HUES64 (cell line): Measurements from ENCODE around the gene C14orf180. TPM values are rescaled to one million over a fixed set of nuclear protein-coding genes. Genes with fewer than 3 reads are reported as not detected.

Experiments used
- H3K27ac ChIP-seq: 2 replicates; pipeline ENCODE4 v1.7.0; 2013; ENCODE audit warnings: low read depth, low read length, inconsistent platforms
- H3K27me3 ChIP-seq: 2 replicates; pipeline ENCODE4 v1.6.1; 2013; ENCODE audit warnings: mild to moderate bottlenecking, low read length; ENCODE audit not compliant: insufficient read depth
- H3K36me3 ChIP-seq: 2 replicates; pipeline ENCODE4 v1.6.1; 2013; ENCODE audit warnings: mild to moderate bottlenecking, low read length; ENCODE audit not compliant: insufficient read depth
- H3K4me1 ChIP-seq: 2 replicates; pipeline ENCODE4 v1.6.1; 2013; ENCODE audit warnings: mild to moderate bottlenecking, low read length, moderate library complexity; ENCODE audit not compliant: insufficient read depth
- H3K4me3 ChIP-seq: 2 replicates; pipeline ENCODE4 v1.5.1; 2013; ENCODE audit warnings: mild to moderate bottlenecking, low read length, moderate library complexity
- H3K9ac ChIP-seq: 2 replicates; pipeline ENCODE4 v1.6.1; 2013; ENCODE audit warnings: mild to moderate bottlenecking, low read depth, low read length
- H3K9me3 ChIP-seq: 2 replicates; pipeline ENCODE4 v1.6.1; 2013; ENCODE audit warnings: low read depth, low read length; ENCODE audit not compliant: insufficient read depth
- WGBS: fragments of 150-250, 120-280 bp; methylation state at CpG from one replicate; pipeline ENCODE4 v1.1.7; 2013; ENCODE audit warnings: missing lambda C conversion rate; 5-methylcytosine and 5-hydroxymethylcytosine counted together
- polyA plus RNA-seq, 2 experiments: library from polyadenylated mRNA; stranded (reverse); fragments of 50-300 nt; gene quantifications; one replicate each; pipeline ENCODE4 v1.2.3, GENCODE V29; 2013

C14orf180 gene
- not detected for polyA plus RNA-seq (2013, experiment 1 of 2)
- polyA plus RNA-seq (2013, experiment 2 of 2): not detected

- 95% methylated on average over 17 of the region's 17 CpGs for WGBS
- no peaks in the 10 kb centered on the region for H3K36me3 ChIP-seq
- H3K4me1 ChIP-seq: no peaks in the 10 kb centered on the region
- H3K4me3 ChIP-seq: no peak within 1 kb of the TSS
- no peak within 1 kb of the TSS for H3K27ac ChIP-seq
- no peaks in the 10 kb centered on the region for H3K9me3 ChIP-seq
- H3K9ac ChIP-seq: no peak within 1 kb of the TSS
- H3K27me3 ChIP-seq: no peaks in the 10 kb centered on the region
These were observed at the start of gene C14orf180 for GRCh38 chr14:104579507-104579906. Gene C14orf180, plus strand, starts transcription at chr14:104579764. Its CDS starts 6,667 bp downstream, at chr14:104586431.

DNA sequence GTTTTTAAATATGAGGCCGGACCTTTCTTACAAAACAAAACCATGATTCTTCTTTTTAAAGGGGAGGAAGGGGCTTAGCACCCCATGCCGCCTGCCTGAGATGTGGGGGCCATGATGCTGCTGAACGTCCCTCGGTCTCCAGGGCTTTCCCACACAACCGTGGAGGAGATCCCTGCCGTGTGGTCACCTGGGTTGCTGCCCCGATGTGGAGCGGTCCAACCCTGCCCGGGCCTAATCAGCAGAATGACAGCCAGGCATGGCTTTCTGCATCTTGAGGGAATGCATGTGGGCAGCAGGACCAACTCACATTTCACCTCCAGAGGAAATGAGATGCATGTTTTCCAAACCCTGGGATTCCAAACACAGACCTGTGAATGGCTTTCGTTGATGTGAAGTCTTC, 48.9 kb upstream of the C14orf180 start:
- Histone ChIP-seq H3K4me1 (no peaks in the 10 kb centered on the region), H3K4me3 (no peak overlapping the region), H3K27ac (no peak overlapping the region), H3K36me3 (no peaks in the 10 kb centered on the region), H3K27me3 (no peaks in the 10 kb centered on the region), H3K9ac (no peak overlapping the region), H3K9me3 (peaks cover 24% of the 10 kb centered on the region)
- 88% methylated on average over 10 of the region's 10 CpGs for WGBS

DNA sequence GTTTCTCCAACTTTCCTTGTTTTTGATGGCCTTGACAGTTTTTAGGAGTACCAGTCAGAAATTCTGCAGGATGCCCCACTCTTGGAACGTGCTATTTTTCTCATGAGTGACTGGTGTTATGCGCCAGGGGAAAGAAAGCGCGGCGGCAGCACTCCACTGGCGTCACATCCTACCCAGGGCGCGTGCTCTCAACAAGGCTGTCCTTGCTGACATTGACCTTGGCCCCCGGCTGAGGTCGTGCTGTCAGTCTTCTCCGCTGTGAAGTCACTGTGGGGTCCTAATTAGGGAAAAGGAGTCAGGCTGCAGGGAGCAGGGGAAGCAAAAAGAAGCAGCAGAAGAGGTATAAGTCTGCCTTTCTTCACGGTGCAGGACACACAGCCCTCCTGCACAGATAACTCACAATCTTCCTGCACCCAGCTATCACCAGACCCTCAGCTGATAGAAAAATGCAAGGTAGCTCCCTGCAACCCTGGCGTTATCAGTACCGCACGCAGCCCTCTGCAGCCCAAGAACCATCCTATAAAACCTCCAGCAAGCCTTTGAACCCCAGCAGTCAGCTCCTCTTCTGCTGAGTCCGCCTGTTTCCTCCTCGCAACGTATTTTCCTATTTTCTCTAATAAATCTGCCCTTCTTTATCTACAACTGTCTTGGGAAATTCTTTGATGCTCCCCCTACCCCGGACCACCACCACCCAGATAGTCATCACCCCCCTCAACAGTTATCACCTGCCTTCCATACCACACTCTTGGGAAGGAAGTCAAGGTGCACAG, 48.0 kb upstream of the C14orf180 start:
- no peaks in the 10 kb centered on the region for H3K36me3 ChIP-seq
- peaks cover 24% of the 10 kb centered on the region for H3K9me3 ChIP-seq
- 87% methylated on average over 19 of the region's 19 CpGs for WGBS
- H3K27ac ChIP-seq: no peak overlapping the region
- no peaks in the 10 kb centered on the region for H3K4me1 ChIP-seq
- no peak overlapping the region for H3K9ac ChIP-seq
- no peaks in the 10 kb centered on the region for H3K27me3 ChIP-seq
- no peak overlapping the region for H3K4me3 ChIP-seq

DNA sequence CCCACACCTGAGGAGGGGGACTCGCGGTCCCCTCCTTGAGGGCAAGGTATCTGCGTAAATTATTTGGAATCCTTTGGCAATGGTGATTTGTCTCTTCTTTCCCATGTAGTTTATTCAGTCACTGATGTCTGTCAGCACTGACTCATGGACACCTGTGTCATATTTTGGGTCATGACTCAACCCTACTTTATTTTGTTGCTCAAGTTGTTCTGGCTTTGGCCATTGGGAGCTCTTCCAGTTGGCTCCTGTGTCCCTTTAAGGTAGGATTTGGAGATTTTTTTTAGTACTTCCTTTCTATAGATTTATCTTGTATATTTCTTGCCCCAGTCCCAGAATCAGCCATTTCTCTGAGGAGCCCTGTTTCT, 47.4 kb upstream of the C14orf180 start:
- WGBS: 98% methylated on average over 3 of the region's 3 CpGs
- no peak overlapping the region for H3K9ac ChIP-seq
- peaks cover 20% of the 10 kb centered on the region for H3K9me3 ChIP-seq
- no peaks in the 10 kb centered on the region for H3K27me3 ChIP-seq
- H3K27ac ChIP-seq: no peak overlapping the region
- no peaks in the 10 kb centered on the region for H3K36me3 ChIP-seq
- no peak overlapping the region for H3K4me3 ChIP-seq
- no peaks in the 10 kb centered on the region for H3K4me1 ChIP-seq

DNA sequence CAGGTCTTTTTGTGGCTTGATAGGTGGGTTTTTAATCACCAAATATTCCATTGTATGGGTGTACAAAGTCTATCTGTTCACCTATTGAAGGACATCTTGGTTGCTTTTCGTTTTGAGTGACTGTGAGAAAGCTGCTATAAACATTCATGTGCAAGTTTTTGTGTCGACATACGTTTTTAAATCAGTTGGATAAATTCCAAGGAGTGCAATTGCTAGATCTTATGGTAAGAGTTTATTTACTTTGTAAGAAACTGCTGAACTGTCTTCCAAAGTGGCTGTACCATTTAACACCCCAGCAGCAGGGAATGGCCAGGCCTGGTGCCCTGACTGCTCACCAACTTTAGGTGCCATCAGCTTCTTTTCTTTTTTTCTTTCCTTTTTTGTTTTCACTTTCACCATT, 45.5 kb upstream of the C14orf180 start:
- 94% methylated on average over 3 of the region's 3 CpGs for WGBS
- H3K9me3 ChIP-seq: peaks cover 6% of the 10 kb centered on the region; the same call in 1 of the 2 replicates
- no peaks in the 10 kb centered on the region for H3K4me1 ChIP-seq
- no peaks in the 10 kb centered on the region for H3K27me3 ChIP-seq
- no peaks in the 10 kb centered on the region for H3K36me3 ChIP-seq
- H3K27ac ChIP-seq: no peak overlapping the region
- H3K9ac ChIP-seq: no peak overlapping the region
- no peak overlapping the region for H3K4me3 ChIP-seq

DNA sequence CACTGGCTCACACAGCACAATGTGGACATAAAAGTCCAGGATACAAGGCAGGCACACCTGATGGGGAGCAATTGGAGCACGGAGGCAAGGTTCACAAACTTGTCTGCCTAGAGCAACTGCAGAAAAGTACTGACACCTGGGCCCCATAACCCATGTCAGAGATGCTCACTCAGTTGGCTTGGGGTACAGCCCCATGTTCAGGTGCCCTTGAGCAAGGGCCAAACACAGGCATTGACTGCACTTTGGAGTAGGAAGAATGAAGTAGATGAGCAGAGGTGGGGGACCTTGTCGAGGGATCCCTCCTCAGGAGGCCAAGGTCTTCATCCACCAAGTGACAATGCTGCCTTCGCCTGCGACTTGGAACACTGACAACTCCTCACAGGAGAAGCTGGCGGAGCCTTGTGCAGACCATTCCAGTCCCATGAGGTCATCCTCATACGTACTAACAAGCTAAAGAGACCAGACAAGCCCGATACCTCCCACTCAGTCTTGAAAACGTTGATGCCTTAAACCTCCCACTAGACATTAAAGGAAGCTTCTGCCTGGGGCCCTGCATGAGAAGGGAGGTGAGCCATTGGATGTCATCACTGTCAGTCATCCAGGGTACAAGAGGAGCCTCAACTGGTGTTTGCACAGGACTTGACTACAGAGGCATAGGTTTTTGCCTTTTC, 42.5 kb upstream of the C14orf180 start:
- WGBS: 69% methylated on average over 8 of the region's 8 CpGs
- H3K9me3 ChIP-seq: peaks cover 6% of the 10 kb centered on the region; the same call in 1 of the 2 replicates
- H3K4me1 ChIP-seq: no peaks in the 10 kb centered on the region
- H3K9ac ChIP-seq: no peak overlapping the region
- no peaks in the 10 kb centered on the region for H3K36me3 ChIP-seq
- H3K27me3 ChIP-seq: no peaks in the 10 kb centered on the region
- no peak overlapping the region for H3K27ac ChIP-seq
- no peak overlapping the region for H3K4me3 ChIP-seq

- Histone ChIP-seq H3K9me3 (peaks cover 6% of the 10 kb centered on the region; the same call in 1 of the 2 replicates), H3K27me3 (no peaks in the 10 kb centered on the region), H3K27ac (no peak overlapping the region), H3K4me1 (no peaks in the 10 kb centered on the region), H3K36me3 (no peaks in the 10 kb centered on the region), H3K4me3 (no peak overlapping the region), H3K9ac (no peak overlapping the region)
- 91% methylated on average over 3 of the region's 3 CpGs for WGBS
These were observed 42.0 kb upstream of the C14orf180 start for GRCh38 chr14:104537613-104537988.

- no peaks in the 10 kb centered on the region for H3K9me3 ChIP-seq
- WGBS: 96% methylated on average over 8 of the region's 11 CpGs
- H3K4me1 ChIP-seq: no peaks in the 10 kb centered on the region
- no peak overlapping the region for H3K4me3 ChIP-seq
- no peak overlapping the region for H3K9ac ChIP-seq
- H3K27me3 ChIP-seq: no peaks in the 10 kb centered on the region
- H3K27ac ChIP-seq: no peak overlapping the region
- H3K36me3 ChIP-seq: no peaks in the 10 kb centered on the region
These were observed 37.6 kb upstream of the C14orf180 start for GRCh38 chr14:104541905-104542465.

- Histone ChIP-seq H3K4me1 (no peaks in the 10 kb centered on the region), H3K27ac (no peak overlapping the region), H3K4me3 (no peak overlapping the region), H3K9me3 (no peaks in the 10 kb centered on the region), H3K9ac (no peak overlapping the region), H3K36me3 (no peaks in the 10 kb centered on the region), H3K27me3 (no peaks in the 10 kb centered on the region)
- WGBS: 89% methylated on average over 15 of the region's 16 CpGs
These were observed 36.4 kb upstream of the C14orf180 start for GRCh38 chr14:104542871-104543830.

DNA sequence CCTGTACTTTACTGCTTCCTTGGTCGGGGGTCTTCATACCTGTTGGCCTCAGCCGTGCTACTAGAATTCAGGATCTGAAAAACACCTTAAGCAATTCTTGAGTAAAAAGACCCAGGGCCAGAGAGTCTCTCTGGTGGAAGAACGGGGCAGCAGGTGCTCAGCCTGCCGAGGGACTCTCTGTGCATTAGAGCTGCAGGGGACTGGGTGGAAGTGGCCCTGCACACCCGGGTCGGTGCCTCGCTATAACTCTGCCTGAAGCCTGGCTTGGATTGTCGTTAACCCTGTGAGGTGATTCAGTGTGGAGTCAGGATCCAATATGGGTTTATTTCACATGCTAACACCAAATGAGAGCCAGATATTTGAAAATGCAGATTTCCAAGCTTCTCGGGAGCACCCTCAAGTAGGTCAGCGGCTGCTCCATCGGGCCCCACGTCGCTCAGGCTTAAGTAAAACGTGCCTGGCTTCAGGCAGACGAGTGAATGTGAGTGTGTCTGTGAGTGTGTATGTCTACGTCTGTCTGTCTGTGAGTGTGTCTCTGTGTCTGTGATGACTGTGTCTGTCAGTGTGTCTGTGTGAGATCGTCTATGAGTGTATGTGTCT, 35.1 kb upstream of the C14orf180 start:
- no peak overlapping the region for H3K9ac ChIP-seq
- no peaks in the 10 kb centered on the region for H3K36me3 ChIP-seq
- H3K4me1 ChIP-seq: 0 out of 2 replicates have a peak, but pooled peaks cover 7% of the 10 kb centered on the region
- WGBS: 87% methylated on average over 17 of the region's 17 CpGs
- no peaks in the 10 kb centered on the region for H3K9me3 ChIP-seq
- no peaks in the 10 kb centered on the region for H3K27me3 ChIP-seq
- no peak overlapping the region for H3K27ac ChIP-seq
- no peak overlapping the region for H3K4me3 ChIP-seq
